NCI-H1105 (cell line): ENCODE data around the gene WNT4.
"Not testable (repeated sequence)": the region's sequence is repeated elsewhere in the genome, so short reads cannot be mapped to it uniquely, and the experiment has no call there.

Experiments used
- DNase-seq: peaks from one replicate; lab custom pipeline; 2025; lab: John Stamatoyannopoulos, UW

Gene WNT4

GRCh38 chr1:22108339-22109105 lies 34.4 kb downstream of the WNT4 start:
- no peak for DNase-seq

- DNase-seq, result no peak
These were observed 35.8 kb downstream of the WNT4 start for GRCh38 chr1:22107126-22107525.

GRCh38 chr1:22105611-22106207 lies 37.2 kb downstream of the WNT4 start:
- peak; percentile 52 for DNase-seq

GRCh38 chr1:22104865-22105437 lies 37.9 kb downstream of the WNT4 start:
- DNase-seq, result no peak

GRCh38 chr1:22104094-22104493 lies 38.8 kb downstream of the WNT4 start:
- DNase-seq, result no peak

- no peak for DNase-seq
These were observed 40.2 kb downstream of the WNT4 start for GRCh38 chr1:22102746-22103145.

- no peak for DNase-seq
These were observed 40.9 kb downstream of the WNT4 start for GRCh38 chr1:22101995-22102394.

GRCh38 chr1:22101199-22101598 lies 41.7 kb downstream of the WNT4 start:
- no peak for DNase-seq

- no peak for DNase-seq
These were observed 42.7 kb downstream of the WNT4 start for GRCh38 chr1:22100168-22100567.

- DNase-seq, result no peak
These were observed 44.1 kb downstream of the WNT4 start for GRCh38 chr1:22098752-22099151.

GRCh38 chr1:22096463-22096862 lies 46.4 kb downstream of the WNT4 start:
- DNase-seq, result no peak

GRCh38 chr1:22096036-22096435 lies 46.9 kb downstream of the WNT4 start:
- no peak for DNase-seq

GRCh38 chr1:22093513-22093912 lies 49.4 kb downstream of the WNT4 start:
- DNase-seq, result no peak

GRCh38 chr1:22092026-22092768 lies 50.7 kb downstream of the WNT4 start:
- DNase-seq, result not testable (repeated sequence)

GRCh38 chr1:22090867-22091266 lies 52.0 kb downstream of the WNT4 start:
- no peak for DNase-seq

- DNase-seq, result no peak
These were observed 53.1 kb downstream of the WNT4 start for GRCh38 chr1:22089787-22090186.

- DNase-seq, result no peak
These were observed 53.7 kb downstream of the WNT4 start for GRCh38 chr1:22089134-22089571.

GRCh38 chr1:22088331-22088730 lies 54.6 kb downstream of the WNT4 start:
- no peak for DNase-seq

GRCh38 chr1:22080191-22080590 lies 62.7 kb downstream of the WNT4 start:
- no peak for DNase-seq

GRCh38 chr1:22078133-22078532 lies 64.8 kb downstream of the WNT4 start:
- DNase-seq, result no peak

GRCh38 chr1:22077728-22078127 lies 65.2 kb downstream of the WNT4 start:
- no peak for DNase-seq

- DNase-seq, result no peak
These were observed 66.6 kb downstream of the WNT4 start for GRCh38 chr1:22076346-22076745.

- DNase-seq, result no peak
These were observed 67.2 kb downstream of the WNT4 start for GRCh38 chr1:22075718-22076117.
